Neural progenitor cell (in vitro differentiated cells): ENCODE results near the gene SLC1A4. TPM values are rescaled to one million over a fixed set of nuclear protein-coding genes. Genes with fewer than 3 reads are reported as not detected.

Experiments
- DNase-seq: peaks from one replicate; pipeline ENCODE4 v3.0.0-alpha.2; 2016; ENCODE audit warnings: low spot score
- H2AFZ ChIP-seq: fragments of 200-600 bp; sonication (generic); replicated peaks from 2 replicates; pipeline ENCODE4 v1.6.1; 2016; ENCODE audit warnings: antibody characterized with exemption
- H3F3A ChIP-seq: fragments of 200-600 bp; sonication (generic); 2 replicates; pipeline ENCODE4 v1.6.1; 2016; ENCODE audit warnings: antibody characterized with exemption, low read depth
- H3K27ac ChIP-seq: fragments of 200-600 bp; sonication (generic); 2 replicates; pipeline ENCODE4 v1.5.1; 2016; ENCODE audit warnings: mild to moderate bottlenecking
- H3K27me3 ChIP-seq: fragments of 200-600 bp; sonication (generic); 2 replicates; pipeline ENCODE4 v1.6.1; 2016; ENCODE audit warnings: mild to moderate bottlenecking, moderate library complexity
- H3K36me3 ChIP-seq: fragments of 200-600 bp; sonication (generic); 2 replicates; pipeline ENCODE4 v1.5.1; 2016
- H3K4me1 ChIP-seq: fragments of 200-600 bp; sonication (generic); 2 replicates; pipeline ENCODE4 v1.6.1; 2016; ENCODE audit warnings: mixed run types
- H3K4me2 ChIP-seq: fragments of 200-600 bp; sonication (generic); 2 replicates; pipeline ENCODE4 v1.6.1; 2016
- H3K4me3 ChIP-seq: fragments of 200-600 bp; sonication (generic); 2 replicates; pipeline ENCODE4 v1.5.1; 2016
- H3K79me2 ChIP-seq: fragments of 200-600 bp; sonication (generic); 2 replicates; pipeline ENCODE4 v1.6.1; 2016; ENCODE audit warnings: low read depth
- H3K9ac ChIP-seq: fragments of 200-600 bp; sonication (generic); 2 replicates; pipeline ENCODE4 v1.6.1; 2016
- H3K9me3 ChIP-seq: fragments of 200-600 bp; sonication (generic); 2 replicates; pipeline ENCODE4 v1.5.1; 2016; ENCODE audit warnings: low read depth
- H4K20me1 ChIP-seq: fragments of 200-600 bp; sonication (generic); 2 replicates; pipeline ENCODE4 v1.6.1; 2016; ENCODE audit warnings: low read depth
- H3K27ac Mint-ChIP-seq: 3 replicates; pipeline ENCODE4 v1.8.0; 2021; ENCODE audit warnings: mixed read lengths
- H3K27me3 Mint-ChIP-seq: 2 replicates; pipeline ENCODE4 v1.8.0; 2022; ENCODE audit warnings: low read depth, mild to moderate bottlenecking, inconsistent platforms, moderate library complexity, mixed read lengths; ENCODE audit not compliant: insufficient read depth
- H3K36me3 Mint-ChIP-seq: 3 replicates; pipeline ENCODE4 v1.8.0; 2021; ENCODE audit warnings: mixed read lengths
- H3K4me1 Mint-ChIP-seq: 3 replicates; pipeline ENCODE4 v1.8.0; 2021; ENCODE audit warnings: mixed read lengths
- H3K4me3 Mint-ChIP-seq: 3 replicates; pipeline ENCODE4 v1.8.0; 2021; ENCODE audit warnings: mild to moderate bottlenecking, moderate library complexity, mixed read lengths
- H3K9me3 Mint-ChIP-seq: 3 replicates; pipeline ENCODE4 v1.8.0; 2020; ENCODE audit warnings: mixed read lengths
- CTCF ChIP-seq: fragments of 200-600 bp; sonication (generic); IDR thresholded peaks from 2 replicates; pipeline ENCODE4 v1.5.1; 2017; ENCODE audit warnings: antibody characterized with exemption, mild to moderate bottlenecking
- EZH2 ChIP-seq: fragments of 200-600 bp; sonication (generic); IDR thresholded peaks from 2 replicates; pipeline ENCODE4 v1.6.1; 2017; ENCODE audit warnings: antibody characterized with exemption, mild to moderate bottlenecking, moderate library complexity
- EZH2phosphoT487 ChIP-seq: fragments of 200-600 bp; sonication (generic); IDR thresholded peaks from 2 replicates; pipeline ENCODE4 v1.6.1; 2017; ENCODE audit warnings: antibody characterized with exemption
- total RNA-seq: library from RNA; depleted of rRNA; stranded (reverse); fragments of >200 nt; gene quantifications from 2 replicates; pipeline ENCODE4 v1.2.3, GENCODE V29; 2015; ENCODE audit warnings: low replicate concordance

The SLC1A4 gene
- total RNA-seq, 1 donor from 2014 or later: 1.3 TPM

GRCh38 chr2:65037178-65037577 is 48.0 kb downstream of the SLC1A4 start:
- Histone ChIP-seq H4K20me1 (no peaks in the 10 kb centered on the region), H2AFZ (no peak overlapping the region), H3K4me3 (no peak overlapping the region), H3K36me3 (no peaks in the 10 kb centered on the region), H3K79me2 (no peaks in the 10 kb centered on the region), H3K9ac (no peak overlapping the region), H3K9me3 (no peaks in the 10 kb centered on the region), H3K4me1 (no peaks in the 10 kb centered on the region), H3F3A (no peaks in the 10 kb centered on the region), H3K27ac (no peak overlapping the region), H3K27me3 (no peaks in the 10 kb centered on the region), H3K4me2 (no peak overlapping the region)
- Mint-ChIP-seq H3K27me3 (peaks cover 2% of the 10 kb centered on the region), H3K27ac (no peak overlapping the region), H3K36me3 (peaks cover 3% of the 10 kb centered on the region), H3K4me3 (no peak overlapping the region), H3K4me1 (peaks cover 4% of the 10 kb centered on the region), H3K9me3 (no peaks in the 10 kb centered on the region)
- TF ChIP-seq EZH2 (no peak), CTCF (no peak), EZH2phosphoT487 (no peak)
- DNase-seq: no peak

GRCh38 chr2:65039640-65040039 is 50.4 kb downstream of the SLC1A4 start:
- H3K4me1 ChIP-seq: no peaks in the 10 kb centered on the region
- H2AFZ ChIP-seq: no peak overlapping the region
- no peak overlapping the region for H3K27ac ChIP-seq
- H3F3A ChIP-seq: no peaks in the 10 kb centered on the region
- H3K4me3 ChIP-seq: no peak overlapping the region
- H3K9me3 ChIP-seq: no peaks in the 10 kb centered on the region
- Mint-ChIP-seq H3K36me3 (peaks cover 11% of the 10 kb centered on the region), H3K27me3 (peaks cover 2% of the 10 kb centered on the region), H3K4me3 (no peak overlapping the region), H3K27ac (no peak overlapping the region), H3K9me3 (no peaks in the 10 kb centered on the region), H3K4me1 (peaks cover 4% of the 10 kb centered on the region)
- H3K79me2 ChIP-seq: no peaks in the 10 kb centered on the region
- no peak for TF ChIP-seq CTCF
- no peaks in the 10 kb centered on the region for H3K36me3 ChIP-seq
- H4K20me1 ChIP-seq: no peaks in the 10 kb centered on the region
- no peaks in the 10 kb centered on the region for H3K27me3 ChIP-seq
- H3K9ac ChIP-seq: no peak overlapping the region
- no peak overlapping the region for H3K4me2 ChIP-seq
- no peak for DNase-seq

- H3K27ac ChIP-seq: no peak overlapping the region
- H3K27me3 Mint-ChIP-seq: no peaks in the 10 kb centered on the region
- H3K27me3 ChIP-seq: no peaks in the 10 kb centered on the region
- DNase-seq: peak; percentile 82
- H2AFZ ChIP-seq: no peak overlapping the region
- peaks cover 3% of the 10 kb centered on the region for H4K20me1 ChIP-seq
- H3K36me3 ChIP-seq: no peaks in the 10 kb centered on the region
- H3K9me3 Mint-ChIP-seq: peaks cover 2% of the 10 kb centered on the region
- H3K4me1 ChIP-seq: peaks cover 9% of the 10 kb centered on the region
- no peak overlapping the region for H3K4me3 ChIP-seq
- peaks cover 9% of the 10 kb centered on the region for H3K4me1 Mint-ChIP-seq
- H3K79me2 ChIP-seq: no peaks in the 10 kb centered on the region
- no peak overlapping the region for H3K4me2 ChIP-seq
- peaks cover 15% of the 10 kb centered on the region for H3K36me3 Mint-ChIP-seq
- peaks cover 3% of the 10 kb centered on the region for H3F3A ChIP-seq
- no peak overlapping the region for H3K27ac Mint-ChIP-seq
- H3K4me3 Mint-ChIP-seq: no peak overlapping the region
- no peaks in the 10 kb centered on the region for H3K9me3 ChIP-seq
- TF ChIP-seq EZH2phosphoT487: no peak
- no peak for TF ChIP-seq EZH2
- peak; percentile 82 for TF ChIP-seq CTCF
- H3K9ac ChIP-seq: no peak overlapping the region
These were observed 51.4 kb downstream of the SLC1A4 start for GRCh38 chr2:65040400-65041261.
